HG03520 (cell line): Measurements from ENCODE around the gene RPL13.
"Not testable (repeated sequence)": the region's sequence is repeated elsewhere in the genome, so short reads cannot be mapped to it uniquely, and the experiment has no call there.

Source experiments
- ATAC-seq: cut with Tn5 transposase; IDR thresholded peaks from one replicate; pipeline ENCODE4 v1.9.1; 2021; ENCODE audit warnings: mild to moderate bottlenecking, moderate library complexity; ENCODE audit not compliant: unreplicated experiment

RPL13 gene

DNA sequence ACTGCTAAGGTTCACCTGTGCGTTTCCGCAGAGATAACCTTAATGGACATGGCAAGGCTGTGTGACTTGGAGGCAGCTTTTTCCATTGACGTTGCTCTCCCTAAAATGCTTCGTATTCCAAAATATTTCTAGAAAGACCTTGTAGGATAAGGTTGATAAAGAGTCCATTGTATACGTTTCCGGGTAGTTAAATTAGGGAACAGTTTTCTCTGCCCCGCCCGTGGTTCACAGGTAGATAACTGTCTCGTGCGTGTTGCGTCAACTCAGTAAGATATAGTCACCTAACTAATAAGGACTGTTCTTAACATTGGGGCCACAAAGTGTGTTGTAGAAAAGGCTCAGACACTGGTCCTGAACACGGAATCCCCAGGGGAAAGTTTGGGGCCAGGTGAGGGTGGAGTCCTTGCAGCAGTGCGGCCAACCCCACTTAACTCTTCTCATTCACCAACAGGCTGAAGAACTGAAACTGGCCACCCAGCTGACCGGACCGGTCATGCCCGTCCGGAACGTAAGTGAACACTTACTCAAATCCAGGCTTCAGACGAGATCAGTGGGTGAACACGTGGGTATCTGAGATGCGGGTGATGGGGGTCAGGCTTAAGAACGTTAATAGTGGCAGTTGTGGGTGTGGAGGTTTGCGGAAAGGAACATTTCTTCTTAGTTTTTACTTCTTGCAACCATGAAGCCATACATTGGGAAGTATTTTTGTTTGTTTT, 1.6 kb downstream of the RPL13 start:
- ATAC-seq: no peak

DNA sequence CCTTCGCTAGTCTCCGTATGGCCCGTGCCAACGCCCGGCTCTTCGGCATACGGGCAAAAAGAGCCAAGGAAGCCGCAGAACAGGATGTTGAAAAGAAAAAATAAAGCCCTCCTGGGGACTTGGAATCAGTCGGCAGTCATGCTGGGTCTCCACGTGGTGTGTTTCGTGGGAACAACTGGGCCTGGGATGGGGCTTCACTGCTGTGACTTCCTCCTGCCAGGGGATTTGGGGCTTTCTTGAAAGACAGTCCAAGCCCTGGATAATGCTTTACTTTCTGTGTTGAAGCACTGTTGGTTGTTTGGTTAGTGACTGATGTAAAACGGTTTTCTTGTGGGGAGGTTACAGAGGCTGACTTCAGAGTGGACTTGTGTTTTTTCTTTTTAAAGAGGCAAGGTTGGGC, 2.5 kb downstream of the RPL13 start:
- ATAC-seq: no peak

DNA sequence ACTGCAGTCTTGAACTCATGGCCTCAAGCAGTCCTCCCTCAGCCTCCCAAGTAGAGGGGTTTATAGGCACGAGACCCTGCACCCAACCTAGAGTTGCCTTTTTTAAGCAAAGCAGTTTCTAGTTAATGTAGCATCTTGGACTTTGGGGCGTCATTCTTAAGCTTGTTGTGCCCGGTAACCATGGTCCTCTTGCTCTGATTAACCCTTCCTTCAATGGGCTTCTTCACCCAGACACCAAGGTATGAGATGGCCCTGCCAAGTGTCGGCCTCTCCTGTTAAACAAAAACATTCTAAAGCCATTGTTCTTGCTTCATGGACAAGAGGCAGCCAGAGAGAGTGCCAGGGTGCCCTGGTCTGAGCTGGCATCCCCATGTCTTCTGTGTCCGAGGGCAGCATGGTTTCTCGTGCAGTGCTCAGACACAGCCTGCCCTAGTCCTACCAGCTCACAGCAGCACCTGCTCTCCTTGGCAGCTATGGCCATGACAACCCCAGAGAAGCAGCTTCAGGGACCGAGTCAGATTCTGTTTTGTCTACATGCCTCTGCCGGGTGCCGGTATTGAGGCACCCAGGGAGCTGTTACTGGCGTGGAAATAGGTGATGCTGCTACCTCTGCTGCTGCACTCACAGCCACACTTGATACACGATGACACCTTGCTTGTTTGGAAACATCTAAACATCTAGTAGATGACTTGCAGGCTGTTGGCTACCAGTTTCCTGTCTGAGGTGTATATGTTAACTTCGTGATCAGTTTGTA, 3.3 kb downstream of the RPL13 start:
- ATAC-seq: no peak

DNA sequence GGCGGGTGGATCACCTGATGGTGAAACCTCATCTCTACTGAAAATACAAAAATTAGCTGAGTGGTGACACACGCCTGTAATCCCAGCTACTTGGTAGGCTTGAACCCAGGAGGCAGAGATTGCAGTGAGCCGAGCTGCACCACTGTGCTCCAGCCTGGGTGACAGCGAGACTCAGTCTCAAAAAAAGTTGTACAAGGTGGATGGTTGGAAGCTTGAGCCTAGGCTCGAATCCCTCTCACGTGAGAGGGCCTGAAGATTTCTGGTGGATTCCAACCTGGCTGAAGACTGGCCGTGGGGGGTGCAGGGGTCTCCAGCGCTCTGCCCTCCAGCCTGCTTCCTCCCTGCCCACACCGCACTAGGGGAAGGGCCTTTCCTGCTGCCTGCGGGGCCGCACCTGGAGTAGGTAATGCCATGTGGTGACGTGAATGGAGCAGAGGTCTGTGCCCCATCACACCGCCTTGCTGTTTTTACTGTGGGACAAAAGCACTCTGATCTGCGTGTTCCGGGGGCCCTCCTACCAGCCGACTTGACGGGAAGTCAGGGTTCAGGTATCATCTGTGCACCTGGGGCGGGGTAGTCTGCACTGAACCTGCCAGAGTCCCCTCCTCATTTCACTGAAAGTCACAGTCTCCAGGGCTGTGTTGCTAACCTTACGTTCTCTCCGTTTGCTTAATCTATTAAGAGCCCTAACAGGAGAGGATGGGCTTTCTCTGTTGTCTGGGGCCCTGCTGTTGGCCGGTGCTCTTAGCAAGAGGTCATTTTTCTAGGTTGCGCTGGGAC, 4.2 kb downstream of the RPL13 start:
- ATAC-seq: no peak

DNA sequence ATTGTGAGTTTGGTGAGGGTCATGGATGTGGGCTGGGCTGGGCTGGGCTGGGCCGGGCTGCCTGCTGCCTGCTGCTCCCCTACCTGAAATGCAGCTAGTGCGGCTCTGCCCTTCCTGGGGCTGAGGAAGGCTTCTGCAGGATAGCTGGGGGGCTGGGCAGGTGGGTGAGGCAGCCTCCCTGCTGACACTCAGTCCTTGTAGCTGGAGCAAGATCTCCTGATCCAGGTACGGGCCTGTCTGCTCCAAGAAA, 4.7 kb downstream of the RPL13 start:
- no peak for ATAC-seq

DNA sequence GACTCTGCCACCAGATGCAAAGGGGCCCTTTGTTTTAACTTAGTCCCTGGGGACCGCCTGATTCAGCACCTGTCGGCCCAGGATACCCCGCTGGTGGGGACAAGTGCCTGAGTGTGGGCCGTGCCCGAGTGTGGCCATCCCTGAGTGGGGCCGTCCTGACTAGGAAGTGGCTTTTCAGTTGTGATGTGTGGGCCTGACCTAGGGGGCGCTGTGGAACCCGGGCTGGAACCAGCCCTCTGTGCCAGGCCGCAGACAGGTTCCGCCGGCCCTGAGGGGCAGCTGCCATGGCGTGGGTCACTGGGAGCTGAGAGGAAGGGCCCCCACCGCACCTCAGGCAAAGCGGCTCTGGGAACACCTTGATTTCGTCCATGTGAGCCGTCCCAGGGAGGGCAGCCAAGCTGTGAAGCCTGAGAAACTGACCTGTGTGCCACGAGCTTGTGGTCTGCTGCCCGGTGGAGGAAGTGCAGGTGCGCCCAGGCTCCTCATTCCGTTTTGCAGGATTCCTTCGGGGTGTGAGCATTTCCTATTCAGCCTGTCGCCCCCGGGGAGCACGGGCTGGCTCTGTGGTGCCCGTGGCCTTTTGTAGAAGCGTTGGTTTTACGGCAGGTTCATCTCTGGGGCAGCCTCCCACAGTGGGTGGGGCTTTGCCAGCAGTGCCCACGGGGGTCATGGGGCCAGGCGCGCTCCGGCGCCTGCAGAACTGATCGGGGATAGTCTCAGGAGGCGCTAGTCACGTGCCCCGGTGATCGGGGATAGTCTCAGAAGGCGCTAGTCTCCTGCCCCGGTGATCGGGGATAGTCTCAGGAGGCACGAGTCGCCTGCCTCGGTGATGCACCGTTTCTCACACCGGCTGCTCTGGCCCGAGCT, 5.3 kb downstream of the RPL13 start:
- ATAC-seq: no peak

DNA sequence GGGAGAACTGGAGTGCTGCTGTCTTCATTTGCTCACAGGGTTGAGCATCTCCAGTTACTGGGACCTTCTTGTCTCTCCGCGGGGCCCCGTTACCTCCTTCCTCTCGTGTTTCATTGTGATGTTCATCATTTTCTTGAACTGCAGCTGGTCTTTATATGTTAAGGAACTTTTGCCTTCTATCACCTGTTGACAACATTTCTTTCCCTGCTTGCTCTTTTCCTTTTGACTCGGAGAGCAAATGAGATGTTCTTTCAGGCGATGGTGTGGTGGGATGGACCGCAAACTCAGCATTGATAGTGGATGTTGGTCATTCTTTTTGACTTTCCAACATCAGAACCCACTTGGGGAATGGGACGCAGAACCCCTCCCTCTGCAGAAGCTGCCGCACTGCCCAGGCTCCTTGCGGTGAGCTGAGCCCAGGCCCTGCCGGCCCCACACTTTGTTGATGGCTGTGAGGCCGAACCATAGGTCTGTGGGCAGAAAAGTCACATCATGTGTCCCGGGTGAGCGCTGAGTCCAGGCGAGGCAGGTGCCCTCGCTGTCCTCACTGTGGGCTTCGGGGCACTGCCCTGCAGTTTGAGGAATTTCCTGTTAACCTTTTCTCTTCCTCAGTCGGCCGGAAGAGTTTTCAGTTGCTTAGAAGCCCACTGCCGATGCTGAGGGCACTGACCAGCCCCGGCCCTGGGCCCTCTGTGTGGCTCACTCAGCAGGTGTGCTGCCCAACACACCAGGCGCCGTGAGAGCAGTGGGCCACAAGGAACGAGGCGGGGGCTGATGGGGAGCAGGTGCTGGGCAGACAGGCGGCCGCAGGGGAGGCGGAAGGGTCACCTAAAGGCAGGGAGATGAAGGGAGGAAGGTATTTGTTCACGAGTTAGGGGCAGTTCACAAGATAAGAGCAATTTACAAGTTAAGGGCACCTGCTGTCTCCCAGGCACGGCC, 7.4 kb downstream of the RPL13 start:
- no peak for ATAC-seq

DNA sequence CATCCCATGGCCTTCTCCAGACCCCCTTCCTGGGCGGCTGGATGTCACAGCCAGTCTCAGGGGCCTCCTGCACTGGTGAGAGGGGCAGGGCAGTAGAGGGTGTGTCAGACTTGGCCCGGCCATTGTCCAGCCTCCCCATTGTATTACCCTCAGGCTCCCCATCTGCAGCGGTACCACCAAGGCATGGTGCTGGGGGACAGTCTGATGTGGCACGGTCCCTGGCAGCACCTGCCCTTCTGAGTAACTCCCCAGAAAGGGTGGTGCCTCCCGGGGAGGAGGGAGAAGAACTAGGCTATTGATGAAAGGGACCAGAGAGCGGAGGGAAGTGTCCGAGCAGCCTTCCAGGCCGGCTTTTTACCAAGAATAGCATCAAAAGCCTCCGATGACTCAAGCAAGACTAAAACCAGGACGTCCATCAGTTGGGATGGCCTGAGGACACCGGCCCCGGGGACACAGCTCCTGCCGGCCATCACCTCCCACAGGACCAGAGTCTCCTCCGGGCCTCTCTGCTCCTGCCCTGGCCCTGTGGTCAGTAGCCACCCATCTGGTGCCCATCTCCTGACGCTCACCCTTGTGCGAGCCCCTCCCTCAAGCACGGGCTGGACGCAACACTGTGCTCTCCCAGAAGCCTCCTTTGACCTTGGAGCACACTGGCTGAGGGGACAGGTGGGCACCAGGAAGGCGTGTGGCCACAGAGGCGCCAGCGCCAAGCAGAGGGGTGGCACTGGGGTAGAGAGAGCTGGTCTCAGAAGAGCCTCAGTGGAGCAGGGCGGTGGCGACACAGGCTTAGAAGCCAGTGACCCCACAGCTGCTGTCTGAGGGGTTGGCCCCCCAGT, 9.2 kb downstream of the RPL13 start:
- ATAC-seq: no peak

DNA sequence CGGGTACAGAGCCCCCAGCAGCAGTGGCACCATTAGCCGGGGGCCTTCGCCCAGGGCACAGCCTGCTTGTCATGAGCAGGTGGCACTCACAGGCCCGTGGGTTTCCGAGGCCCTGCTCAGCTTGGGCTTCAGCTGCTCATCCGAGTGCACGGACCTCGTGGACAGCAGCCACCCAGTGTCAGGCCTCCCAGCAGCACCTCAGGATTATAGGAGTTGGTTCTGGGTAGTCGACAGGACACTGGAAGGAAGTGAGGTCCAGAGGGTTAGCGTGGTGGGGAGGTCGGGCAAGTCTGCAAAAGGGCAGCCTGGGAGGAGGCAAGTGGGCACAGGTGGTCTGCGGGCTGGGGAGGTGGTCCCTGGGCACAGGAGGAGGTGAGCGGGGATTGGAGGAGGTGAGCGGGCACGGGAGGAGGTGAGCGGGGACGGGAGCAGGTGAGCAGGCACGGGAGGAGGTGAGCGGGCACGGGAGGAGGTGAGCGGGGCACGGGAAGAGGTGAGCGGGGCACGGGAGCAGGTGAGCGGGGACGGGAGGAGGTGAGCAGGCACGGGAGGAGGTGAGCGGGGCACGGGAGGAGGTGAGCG, 10.0 kb downstream of the RPL13 start:
- ATAC-seq: no peak

DNA sequence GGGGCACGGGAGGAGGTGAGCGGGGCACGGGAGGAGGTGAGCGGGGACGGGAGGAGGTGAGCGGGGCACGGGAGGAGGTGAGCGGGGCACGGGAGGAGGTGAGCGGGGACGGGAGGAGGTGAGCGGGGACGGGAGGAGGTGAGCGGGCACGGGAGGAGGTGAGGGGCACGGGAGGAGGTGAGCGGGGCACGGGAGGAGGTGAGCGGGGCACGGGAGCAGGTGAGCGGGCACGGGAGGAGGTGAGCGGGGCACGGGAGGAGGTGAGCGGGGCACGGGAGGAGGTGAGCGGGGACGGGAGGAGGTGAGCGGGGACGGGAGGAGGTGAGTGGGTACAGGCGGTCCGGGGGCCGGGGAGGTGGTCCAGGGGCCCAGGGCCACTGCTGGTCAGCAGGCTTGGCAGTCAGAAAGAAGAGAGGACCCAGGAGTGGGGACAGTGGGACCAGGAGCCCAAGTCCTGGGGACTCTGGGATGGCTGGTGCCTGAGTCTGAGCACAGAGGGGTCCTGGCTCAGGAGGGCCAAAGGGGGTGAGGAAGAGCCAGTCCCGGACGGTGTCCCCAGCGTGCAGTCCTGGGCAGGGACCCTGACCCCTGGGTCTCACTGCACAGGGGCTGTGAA, 10.6 kb downstream of the RPL13 start:
- ATAC-seq: not testable (repeated sequence)

DNA sequence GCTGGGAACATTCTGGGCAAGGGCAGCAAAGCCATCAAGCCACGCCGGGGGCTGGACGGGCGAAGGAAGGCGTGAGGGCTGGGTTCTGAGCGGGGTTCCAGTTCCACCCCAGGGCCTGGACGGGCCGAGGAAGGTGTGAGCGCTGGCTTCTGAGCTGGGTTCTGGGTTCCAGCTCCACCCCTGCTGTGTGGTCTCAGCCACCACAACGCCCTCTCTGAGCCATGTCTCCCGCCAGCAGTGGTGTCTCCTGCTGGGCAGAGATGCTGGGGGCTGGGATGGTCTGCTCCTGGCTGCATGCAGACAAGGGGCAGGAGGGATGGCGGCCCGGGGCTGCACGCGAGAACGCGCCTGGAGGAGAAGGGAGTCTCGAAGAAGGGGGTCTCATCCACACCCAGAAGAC, 11.2 kb downstream of the RPL13 start:
- ATAC-seq: no peak

DNA sequence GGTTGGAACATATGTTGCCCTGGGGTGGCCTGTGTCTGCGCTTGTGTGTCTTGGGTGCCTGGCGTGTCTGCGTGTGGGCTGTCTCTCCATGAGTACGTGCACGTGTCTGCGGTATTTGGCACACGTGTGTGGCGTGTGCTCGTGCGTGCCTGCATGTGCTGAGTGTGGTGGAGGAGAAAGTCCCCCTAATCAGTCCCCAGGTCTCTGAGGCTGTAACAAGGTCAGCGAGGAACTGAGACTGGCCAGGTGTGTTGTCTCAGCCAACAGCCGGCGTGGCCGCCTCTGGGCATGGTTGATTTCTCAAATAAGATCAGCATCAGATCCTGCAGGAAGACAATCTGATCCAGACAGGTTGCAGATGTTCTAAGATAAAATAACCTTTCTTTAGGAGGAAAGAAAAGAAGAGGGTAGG, 11.6 kb downstream of the RPL13 start:
- ATAC-seq: no peak

DNA sequence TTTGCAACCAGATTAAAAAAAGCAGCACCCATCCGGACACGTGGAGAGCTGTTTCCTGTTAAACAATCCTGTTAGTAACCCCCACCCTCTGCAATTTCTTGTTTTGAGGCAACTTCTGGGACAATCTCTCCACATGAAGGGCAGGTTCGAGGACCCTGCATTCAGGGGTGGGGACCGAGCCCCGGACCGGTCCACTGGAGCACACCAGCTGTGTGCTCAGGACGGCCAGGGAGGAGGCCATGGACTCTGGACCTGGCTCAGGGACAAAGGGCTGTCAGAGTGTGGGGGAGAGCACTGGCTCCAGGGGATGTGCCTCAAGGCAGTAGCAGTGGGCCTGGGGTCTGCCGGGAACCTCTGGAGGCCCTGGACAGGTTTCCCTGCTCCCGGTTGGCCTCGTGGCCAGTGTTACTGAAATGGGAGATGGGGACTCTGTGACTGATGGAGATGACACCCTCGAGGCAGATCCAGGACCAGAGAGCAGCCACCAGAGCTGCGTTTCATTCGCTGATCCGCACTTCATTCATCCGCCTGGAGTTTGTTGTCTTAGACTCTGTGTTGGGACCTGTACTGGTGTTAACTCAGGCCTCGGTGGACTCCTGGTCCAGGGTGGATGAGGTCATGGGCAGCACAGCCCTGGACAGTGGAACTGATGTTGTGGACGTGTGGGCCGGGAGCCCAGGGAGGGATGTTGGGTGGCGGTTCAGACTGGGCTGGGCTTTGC, 12.2 kb downstream of the RPL13 start:
- ATAC-seq: no peak

DNA sequence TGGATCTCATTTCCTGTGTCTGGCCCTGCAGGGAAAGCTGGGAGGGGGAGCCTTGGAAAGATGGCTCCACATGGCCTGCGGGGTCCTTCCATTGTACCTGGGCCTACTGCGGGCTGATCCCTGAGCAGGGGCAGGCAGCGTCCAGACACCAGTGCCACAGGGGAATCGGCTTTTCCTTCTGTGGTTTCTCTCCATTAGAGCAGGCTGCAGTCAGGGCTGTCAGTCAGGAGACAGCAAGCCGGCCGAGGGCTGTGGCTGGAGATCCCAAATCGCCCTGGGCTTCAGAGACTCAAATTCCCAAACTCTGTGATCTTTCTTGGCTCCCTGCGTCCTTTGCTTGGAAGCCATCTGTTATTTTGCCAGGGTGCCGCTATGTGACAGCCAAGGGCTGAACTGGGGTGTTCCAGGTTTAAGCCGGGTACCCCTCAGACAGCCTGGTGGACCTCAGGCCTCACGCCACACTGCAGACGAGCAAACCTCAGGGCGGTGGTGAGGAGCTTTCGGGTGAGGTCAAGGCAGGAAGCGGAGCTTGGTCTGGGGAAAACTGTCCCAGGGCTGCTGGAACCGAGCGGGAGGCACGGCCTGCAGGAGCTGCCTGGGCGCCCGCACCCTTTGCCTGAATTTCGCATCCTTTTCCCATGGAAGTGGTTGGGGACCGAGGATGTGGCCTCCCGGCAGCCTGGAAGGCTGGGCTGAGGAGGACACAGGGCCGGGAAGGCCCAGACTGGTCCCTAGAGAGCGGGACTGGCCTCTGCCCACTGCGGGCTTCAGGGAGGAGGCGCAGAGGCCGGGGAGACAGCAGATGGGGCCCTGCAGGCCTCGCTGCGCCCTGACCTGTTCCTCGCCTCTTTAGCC, 13.6 kb downstream of the RPL13 start:
- ATAC-seq: no peak

DNA sequence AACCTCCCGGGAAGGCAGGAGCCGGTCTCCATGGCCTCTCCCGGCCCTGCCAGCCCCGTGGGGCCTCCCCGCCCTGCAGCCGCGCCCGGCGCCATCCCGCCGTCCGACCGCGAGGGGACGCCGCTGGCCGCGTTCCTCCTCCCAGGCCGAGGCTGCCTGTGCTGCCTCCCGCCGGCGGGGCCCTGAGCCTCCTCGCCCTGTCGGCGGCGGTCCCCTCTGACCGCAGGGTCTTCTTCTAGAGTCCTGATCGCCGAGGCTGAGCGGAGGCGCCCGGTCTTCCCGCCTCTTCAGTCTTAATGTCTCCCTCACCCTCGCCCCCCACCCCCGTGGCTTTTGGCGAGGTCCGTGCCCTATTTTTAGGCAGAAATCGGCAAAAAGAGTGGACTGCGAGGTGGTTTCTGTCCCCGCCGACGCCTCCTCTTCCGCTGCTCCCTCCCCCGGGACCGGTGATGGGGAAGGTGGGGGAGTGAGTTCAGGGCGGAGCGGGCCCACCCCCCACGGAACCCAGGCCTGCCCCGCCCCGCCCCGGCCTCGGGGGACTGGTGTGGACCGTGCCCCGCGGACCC, 14.3 kb downstream of the RPL13 start:
- ATAC-seq: no peak
